ENCODE data around the gene CYP2A7. TPM values are rescaled to one million over a fixed set of nuclear protein-coding genes. Genes with fewer than 3 reads are reported as not detected.
"Not testable (repeated sequence)": the region's sequence is repeated elsewhere in the genome, so short reads cannot be mapped to it uniquely, and the experiment has no call there.

The CYP2A7 gene
- total RNA-seq, 1 donor from 2014 or later, result not detected

DNA sequence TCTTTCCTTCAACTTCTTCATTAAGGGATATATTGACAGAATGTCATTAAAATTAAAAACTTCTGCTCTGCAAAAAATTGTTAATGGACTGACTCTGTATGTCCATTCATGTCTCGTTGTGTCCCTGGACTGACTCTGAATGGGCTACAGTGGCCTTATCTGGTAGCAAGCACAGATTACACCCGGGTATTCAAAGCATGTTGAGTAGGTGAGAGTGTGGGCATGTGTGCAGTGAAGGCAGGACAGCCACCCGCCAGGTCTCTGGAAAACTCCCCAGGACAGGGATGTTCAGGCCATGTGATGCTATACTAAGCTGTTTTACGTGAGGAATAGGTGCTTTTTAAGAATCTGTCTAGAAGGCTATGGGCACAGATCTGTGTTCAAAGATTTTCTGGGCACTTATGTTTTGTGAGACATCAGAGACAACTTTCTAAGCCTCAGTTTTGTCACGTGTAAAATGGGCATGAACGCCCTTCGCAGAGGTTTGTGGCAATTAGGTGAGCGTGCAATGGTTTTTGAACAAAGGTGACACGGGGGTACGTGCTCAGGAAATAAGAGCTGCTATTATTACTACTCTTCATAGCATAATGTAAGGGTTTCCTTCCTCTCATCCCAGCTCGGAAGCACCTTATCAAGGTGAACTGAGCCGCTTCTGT lies 38.9 kb downstream of the CYP2A7 start:
- Mint-ChIP-seq H3K4me3 (peak overlapping the region; percentile 66), H3K27me3 (peaks cover 71% of the 10 kb centered on the region)
- not testable (repeated sequence) for H3K4me1 Mint-ChIP-seq (ENCODE audit: unreplicated experiment); H3K36me3 Mint-ChIP-seq; DNase-seq (ENCODE audit: extremely low spot score, unreplicated experiment); H3K9me3 Mint-ChIP-seq; H3K27ac Mint-ChIP-seq

- DNase-seq (ENCODE audit: extremely low spot score, unreplicated experiment); H3K4me3 Mint-ChIP-seq: not testable (repeated sequence)
- peaks cover 60% of the 10 kb centered on the region for H3K27me3 Mint-ChIP-seq
These were observed 40.0 kb downstream of the CYP2A7 start for GRCh38 chr19:40842012-40842411.

DNA sequence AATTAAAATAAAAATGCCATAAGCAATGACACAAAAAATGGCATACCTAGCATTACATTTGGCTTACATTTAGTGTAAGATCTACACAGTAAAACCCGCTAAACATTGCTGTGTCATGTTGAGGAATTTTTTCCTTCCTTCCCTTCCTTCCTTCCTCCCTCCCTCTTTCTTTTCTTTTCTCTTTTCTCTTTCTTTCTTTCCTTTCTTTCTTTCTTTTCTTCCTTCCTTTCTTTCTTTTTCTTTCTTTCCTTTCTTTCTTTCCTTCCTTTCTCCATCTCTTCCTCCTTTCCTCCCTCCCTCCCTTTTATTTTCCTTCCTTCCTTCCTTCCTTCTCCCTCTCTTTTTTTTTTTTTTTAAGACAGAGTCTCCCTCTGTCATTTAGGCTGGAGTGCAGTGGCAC lies 43.6 kb downstream of the CYP2A7 start:
- H3K27ac Mint-ChIP-seq, H3K9me3 Mint-ChIP-seq, H3K4me3 Mint-ChIP-seq: not testable (repeated sequence)

More at GRCh38 chr19:40842012-40842411, 40.0 kb downstream of the CYP2A7 start:
- H3K36me3 Mint-ChIP-seq; H3K9me3 Mint-ChIP-seq; H3K27ac Mint-ChIP-seq; H3K4me1 Mint-ChIP-seq (ENCODE audit: unreplicated experiment): not testable (repeated sequence)

DNA sequence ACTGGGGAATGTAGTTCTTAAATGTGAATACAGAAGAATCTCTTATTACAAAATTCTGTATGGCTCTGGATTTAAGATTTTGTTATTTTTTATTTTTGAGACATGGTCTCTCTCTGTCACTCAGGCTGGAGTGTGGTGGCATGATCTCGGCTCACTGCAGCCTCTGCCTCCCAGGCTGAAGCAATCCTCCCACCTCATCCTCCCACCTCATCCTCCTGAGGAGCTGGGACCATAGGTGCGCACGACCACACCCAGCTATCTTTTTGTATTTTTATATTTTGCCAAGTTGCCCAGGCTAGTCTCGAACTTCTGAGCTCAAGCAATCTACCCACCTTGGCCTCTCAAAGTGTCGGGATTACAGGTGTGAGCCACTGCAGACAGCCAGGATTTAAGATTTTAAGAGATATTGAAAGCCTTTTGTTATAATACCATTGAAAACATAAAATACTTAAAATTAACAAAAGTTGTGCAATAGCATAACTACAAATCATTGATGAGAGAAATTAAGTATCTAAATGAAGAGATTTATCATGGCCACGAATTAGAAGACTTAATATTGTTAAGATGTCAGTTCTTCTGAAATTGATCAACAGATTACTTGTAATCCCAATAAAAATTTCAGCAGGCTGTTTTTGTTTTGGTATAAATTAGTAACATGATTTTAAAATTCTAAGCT lies 45.1 kb downstream of the CYP2A7 start:
- H3K27ac Mint-ChIP-seq, result no peak overlapping the region
- TF ChIP-seq, protein P1, sequence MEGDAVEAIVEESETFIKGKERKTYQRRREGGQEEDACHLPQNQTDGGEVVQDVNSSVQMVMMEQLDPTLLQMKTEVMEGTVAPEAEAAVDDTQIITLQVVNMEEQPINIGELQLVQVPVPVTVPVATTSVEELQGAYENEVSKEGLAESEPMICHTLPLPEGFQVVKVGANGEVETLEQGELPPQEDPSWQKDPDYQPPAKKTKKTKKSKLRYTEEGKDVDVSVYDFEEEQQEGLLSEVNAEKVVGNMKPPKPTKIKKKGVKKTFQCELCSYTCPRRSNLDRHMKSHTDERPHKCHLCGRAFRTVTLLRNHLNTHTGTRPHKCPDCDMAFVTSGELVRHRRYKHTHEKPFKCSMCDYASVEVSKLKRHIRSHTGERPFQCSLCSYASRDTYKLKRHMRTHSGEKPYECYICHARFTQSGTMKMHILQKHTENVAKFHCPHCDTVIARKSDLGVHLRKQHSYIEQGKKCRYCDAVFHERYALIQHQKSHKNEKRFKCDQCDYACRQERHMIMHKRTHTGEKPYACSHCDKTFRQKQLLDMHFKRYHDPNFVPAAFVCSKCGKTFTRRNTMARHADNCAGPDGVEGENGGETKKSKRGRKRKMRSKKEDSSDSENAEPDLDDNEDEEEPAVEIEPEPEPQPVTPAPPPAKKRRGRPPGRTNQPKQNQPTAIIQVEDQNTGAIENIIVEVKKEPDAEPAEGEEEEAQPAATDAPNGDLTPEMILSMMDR (conservative IDR thresholded peaks at IDR 0.05), result no peak
- no peaks in the 10 kb centered on the region for H3K9me3 Mint-ChIP-seq
- H3K4me3 Mint-ChIP-seq, result no peak overlapping the region
- peaks cover 3% of the 10 kb centered on the region for H3K4me1 Mint-ChIP-seq (ENCODE audit: unreplicated experiment)
- no peaks in the 10 kb centered on the region for H3K36me3 Mint-ChIP-seq
- DNase-seq (ENCODE audit: extremely low spot score, unreplicated experiment), result no peak
- peaks cover 23% of the 10 kb centered on the region for H3K27me3 Mint-ChIP-seq

More for the DNA sequence above, 43.6 kb downstream of the CYP2A7 start:
- peaks cover 30% of the 10 kb centered on the region for H3K27me3 Mint-ChIP-seq
- H3K36me3 Mint-ChIP-seq; H3K4me1 Mint-ChIP-seq (ENCODE audit: unreplicated experiment); DNase-seq (ENCODE audit: extremely low spot score, unreplicated experiment): not testable (repeated sequence)

DNA sequence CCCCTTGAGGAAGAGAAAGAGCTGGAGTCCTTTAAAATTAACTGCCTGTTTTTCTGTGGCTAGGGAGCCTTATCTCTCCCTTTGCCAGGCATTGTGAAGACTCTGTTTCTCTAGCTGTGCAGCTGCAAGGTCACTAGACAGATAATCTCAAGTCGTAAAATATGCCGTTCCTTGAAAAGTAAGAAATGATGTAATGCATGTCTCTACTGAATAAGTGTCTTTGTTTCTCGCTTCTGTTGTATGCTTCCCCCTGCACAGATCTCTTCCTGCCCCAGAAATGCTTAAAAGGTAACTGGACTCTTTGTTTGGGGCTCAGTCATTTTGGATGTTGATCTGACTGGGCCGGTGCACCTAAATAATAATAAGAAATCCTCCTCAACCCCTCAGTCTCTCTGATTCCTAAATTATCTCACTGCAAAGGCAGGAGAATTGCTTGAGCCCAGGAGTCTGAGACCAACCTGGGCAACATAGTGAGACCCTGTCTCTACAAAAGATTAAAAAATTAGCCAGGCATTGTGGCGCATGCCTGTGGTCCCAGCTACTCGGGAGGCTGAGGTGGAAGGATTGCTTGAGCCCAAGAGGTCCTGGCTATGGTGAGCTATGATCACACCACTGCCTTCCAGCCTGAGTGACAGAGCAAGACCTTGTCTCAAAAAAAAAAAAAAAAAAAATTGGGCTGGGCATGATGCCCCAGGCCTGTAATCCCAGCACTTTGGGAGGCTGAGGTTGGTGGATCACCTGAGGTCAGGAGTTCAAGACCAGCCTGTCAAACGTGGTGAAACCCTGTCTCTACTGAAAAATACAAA lies 48.1 kb downstream of the CYP2A7 start:
- not testable (repeated sequence) for H3K9me3 Mint-ChIP-seq; H3K4me3 Mint-ChIP-seq; DNase-seq (ENCODE audit: extremely low spot score, unreplicated experiment); H3K36me3 Mint-ChIP-seq; H3K27me3 Mint-ChIP-seq; H3K4me1 Mint-ChIP-seq (ENCODE audit: unreplicated experiment)
- peak overlapping the region; percentile 67 for H3K27ac Mint-ChIP-seq

DNA sequence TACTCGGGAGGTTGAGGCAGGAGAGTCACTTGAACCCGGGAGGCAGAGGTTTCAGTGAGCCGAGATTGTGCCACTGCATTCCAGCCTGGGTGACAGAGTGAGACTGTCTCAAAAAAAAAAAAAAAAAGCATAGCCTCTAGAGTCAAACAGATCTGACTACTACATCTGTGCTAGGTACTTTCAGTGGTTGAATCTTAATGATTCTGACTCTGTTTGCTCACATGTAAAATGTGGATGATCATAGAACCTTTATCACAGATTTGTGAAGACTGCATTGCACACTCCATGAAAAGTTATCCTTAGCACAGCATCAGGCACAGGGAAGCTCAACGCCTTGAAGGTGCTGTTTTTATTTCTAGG lies 49.6 kb downstream of the CYP2A7 start:
- peak overlapping the region; percentile 74 for H3K27ac Mint-ChIP-seq
- not testable (repeated sequence) for DNase-seq (ENCODE audit: extremely low spot score, unreplicated experiment); H3K9me3 Mint-ChIP-seq; H3K27me3 Mint-ChIP-seq; H3K4me1 Mint-ChIP-seq (ENCODE audit: unreplicated experiment); H3K4me3 Mint-ChIP-seq; H3K36me3 Mint-ChIP-seq

GRCh38 chr19:40831502-40832430 lies 50.3 kb downstream of the CYP2A7 start:
- DNase-seq (ENCODE audit: extremely low spot score, unreplicated experiment), result no peak
- TF ChIP-seq, protein P1 (conservative IDR thresholded peaks at IDR 0.05), result no peak
- H3K4me1 Mint-ChIP-seq (ENCODE audit: unreplicated experiment), result peaks cover 5% of the 10 kb centered on the region
- no peaks in the 10 kb centered on the region for H3K9me3 Mint-ChIP-seq
- peak overlapping the region; percentile 74 for H3K27ac Mint-ChIP-seq
- H3K27me3 Mint-ChIP-seq, result no peaks in the 10 kb centered on the region
- no peak overlapping the region for H3K4me3 Mint-ChIP-seq
- H3K36me3 Mint-ChIP-seq, result peaks cover 6% of the 10 kb centered on the region

DNA sequence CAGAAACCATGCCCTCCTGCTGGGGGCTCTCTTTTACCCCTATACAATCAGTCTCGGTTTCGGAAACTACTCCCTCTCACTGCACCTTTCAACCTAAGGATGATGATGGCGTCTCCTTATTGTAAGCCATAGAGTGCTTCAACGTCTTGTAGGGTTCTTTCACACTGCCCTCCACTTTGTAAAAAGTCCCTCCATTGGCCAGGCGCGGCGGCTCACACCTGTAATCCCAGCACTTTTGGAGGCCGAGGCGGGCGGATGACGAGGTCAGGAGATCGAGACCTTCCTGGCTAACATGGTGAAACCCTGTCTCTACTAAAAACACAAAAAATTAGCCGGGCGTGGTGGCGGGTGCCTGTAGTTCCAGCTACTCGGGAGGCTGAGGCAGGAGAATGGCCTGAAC lies 51.3 kb downstream of the CYP2A7 start:
- DNase-seq (ENCODE audit: extremely low spot score, unreplicated experiment); H3K4me1 Mint-ChIP-seq (ENCODE audit: unreplicated experiment); H3K4me3 Mint-ChIP-seq: not testable (repeated sequence)

More for the DNA sequence above, 51.3 kb downstream of the CYP2A7 start:
- H3K36me3 Mint-ChIP-seq, H3K27me3 Mint-ChIP-seq, H3K9me3 Mint-ChIP-seq, H3K27ac Mint-ChIP-seq: not testable (repeated sequence)
